Progenitor cell of endocrine pancreas (in vitro differentiated cells): ENCODE data around the gene GGT6. TPM values are rescaled to one million over a fixed set of nuclear protein-coding genes. Genes with fewer than 3 reads are reported as not detected.
A peak's percentile ranks its signal among the peaks of the same experiment; 100 is the strongest.

Experiments used
- DNase-seq: peaks from one replicate; pipeline ENCODE4 v3.0.0; 2021; ENCODE audit warnings: low spot score; ENCODE audit not compliant: unreplicated experiment
- H3K27ac Mint-ChIP-seq: 2 replicates; pipeline ENCODE4 v1.8.0; 2021; ENCODE audit warnings: mild to moderate bottlenecking, moderate library complexity, mixed read lengths
- H3K27me3 Mint-ChIP-seq: 2 replicates; pipeline ENCODE4 v1.8.0; 2021; ENCODE audit warnings: mixed read lengths
- H3K36me3 Mint-ChIP-seq: 2 replicates; pipeline ENCODE4 v1.8.0; 2022; ENCODE audit warnings: mixed read lengths; ENCODE audit not compliant: insufficient read depth
- H3K4me1 Mint-ChIP-seq: 2 replicates; pipeline ENCODE4 v1.8.0; 2021; ENCODE audit warnings: low read depth, mixed read lengths
- H3K4me3 Mint-ChIP-seq: 2 replicates; pipeline ENCODE4 v1.8.0; 2021; ENCODE audit warnings: low read depth, mild to moderate bottlenecking, moderate library complexity, mixed read lengths
- H3K9me3 Mint-ChIP-seq: 2 replicates; pipeline ENCODE4 v1.8.0; 2021; ENCODE audit warnings: low read depth, mixed read lengths
- total RNA-seq: library from RNA; stranded (reverse); gene quantifications from 2 replicates; pipeline ENCODE4 v1.2.1, GENCODE V29; 2021
- TF ChIP-seq, protein P1 (sequence below): fragments of 200-600 bp; sonication (generic); IDR thresholded peaks from one replicate; pipeline ENCODE4 v1.5.0; 2021; ENCODE audit warnings: antibody characterized with exemption, mild to moderate bottlenecking; ENCODE audit not compliant: unreplicated experiment

Gene GGT6
- total RNA-seq, 1 donor from 2014 or later: not detected

DNA sequence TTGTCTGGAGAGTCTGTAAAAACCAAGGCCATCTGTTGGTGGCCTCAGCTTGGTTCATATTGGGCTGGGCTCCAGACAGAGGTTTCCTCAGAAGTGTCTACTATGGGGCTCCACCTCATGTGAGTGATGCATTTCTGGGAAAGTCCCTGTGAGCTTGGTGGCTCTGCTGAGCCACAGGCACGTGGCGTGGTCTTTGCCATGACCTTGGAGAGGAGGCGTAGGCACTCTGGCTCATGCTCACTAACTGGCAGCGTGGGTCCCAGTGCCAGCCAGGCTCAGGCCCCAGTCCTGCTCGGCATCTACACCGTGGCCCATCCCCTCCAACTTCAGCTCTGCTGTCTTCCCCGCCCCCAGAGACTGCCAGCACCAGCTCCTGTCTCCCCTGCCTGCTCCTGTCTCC, 13.3 kb upstream of the GGT6 start:
- DNase-seq: no peak
- H3K36me3 Mint-ChIP-seq: no peaks in the 10 kb centered on the region
- H3K27me3 Mint-ChIP-seq: no peaks in the 10 kb centered on the region
- peaks cover 15% of the 10 kb centered on the region for H3K4me1 Mint-ChIP-seq
- H3K4me3 Mint-ChIP-seq: no peak overlapping the region
- TF ChIP-seq, protein P1, sequence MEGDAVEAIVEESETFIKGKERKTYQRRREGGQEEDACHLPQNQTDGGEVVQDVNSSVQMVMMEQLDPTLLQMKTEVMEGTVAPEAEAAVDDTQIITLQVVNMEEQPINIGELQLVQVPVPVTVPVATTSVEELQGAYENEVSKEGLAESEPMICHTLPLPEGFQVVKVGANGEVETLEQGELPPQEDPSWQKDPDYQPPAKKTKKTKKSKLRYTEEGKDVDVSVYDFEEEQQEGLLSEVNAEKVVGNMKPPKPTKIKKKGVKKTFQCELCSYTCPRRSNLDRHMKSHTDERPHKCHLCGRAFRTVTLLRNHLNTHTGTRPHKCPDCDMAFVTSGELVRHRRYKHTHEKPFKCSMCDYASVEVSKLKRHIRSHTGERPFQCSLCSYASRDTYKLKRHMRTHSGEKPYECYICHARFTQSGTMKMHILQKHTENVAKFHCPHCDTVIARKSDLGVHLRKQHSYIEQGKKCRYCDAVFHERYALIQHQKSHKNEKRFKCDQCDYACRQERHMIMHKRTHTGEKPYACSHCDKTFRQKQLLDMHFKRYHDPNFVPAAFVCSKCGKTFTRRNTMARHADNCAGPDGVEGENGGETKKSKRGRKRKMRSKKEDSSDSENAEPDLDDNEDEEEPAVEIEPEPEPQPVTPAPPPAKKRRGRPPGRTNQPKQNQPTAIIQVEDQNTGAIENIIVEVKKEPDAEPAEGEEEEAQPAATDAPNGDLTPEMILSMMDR: no peak
- H3K27ac Mint-ChIP-seq: no peak overlapping the region
- H3K9me3 Mint-ChIP-seq: no peaks in the 10 kb centered on the region

DNA sequence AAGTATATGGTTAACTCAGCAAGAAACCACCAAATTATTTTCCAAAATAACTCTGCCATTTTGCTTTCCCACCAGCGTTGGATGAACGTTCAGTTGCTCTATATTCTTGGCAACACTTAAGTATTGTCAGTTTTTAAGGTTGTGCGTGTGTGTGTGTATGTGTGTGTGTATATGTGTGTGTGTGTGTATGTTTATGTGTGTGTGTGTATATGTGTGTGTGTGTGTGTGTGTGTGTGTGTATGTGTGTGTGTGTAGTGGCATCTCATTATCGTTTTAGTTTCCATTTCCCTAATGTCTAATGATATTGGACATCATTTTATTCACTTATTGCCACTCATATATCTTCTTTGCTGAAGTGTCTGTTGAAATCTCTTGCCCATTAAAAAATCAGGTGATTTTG, 12.7 kb upstream of the GGT6 start:
- H3K4me3 Mint-ChIP-seq: no peak overlapping the region
- H3K36me3 Mint-ChIP-seq: no peaks in the 10 kb centered on the region
- TF ChIP-seq, protein P1: no peak
- no peak overlapping the region for H3K27ac Mint-ChIP-seq
- DNase-seq: no peak
- no peaks in the 10 kb centered on the region for H3K9me3 Mint-ChIP-seq
- H3K4me1 Mint-ChIP-seq: peaks cover 17% of the 10 kb centered on the region
- H3K27me3 Mint-ChIP-seq: no peaks in the 10 kb centered on the region

DNA sequence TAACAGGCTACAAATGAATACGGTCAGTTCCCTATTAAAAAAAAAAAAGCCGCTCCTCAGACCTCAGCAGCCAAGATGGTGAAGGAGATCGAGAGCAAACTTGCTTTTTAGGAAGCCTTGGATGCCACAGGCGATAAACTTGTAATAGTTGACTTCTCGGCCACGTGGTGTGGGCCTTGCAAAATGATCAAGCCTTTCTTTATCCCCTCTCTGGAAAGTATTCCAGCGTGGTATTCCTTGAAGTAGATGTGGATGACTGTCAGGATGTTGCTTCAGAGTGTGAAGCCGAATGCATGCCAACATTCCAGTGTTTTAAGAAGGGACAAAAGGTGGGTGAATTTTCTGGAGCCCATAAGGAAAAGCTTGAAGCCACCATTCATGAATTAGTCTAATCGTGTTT, 11.8 kb upstream of the GGT6 start:
- H3K27ac Mint-ChIP-seq: no peak overlapping the region
- H3K36me3 Mint-ChIP-seq: no peaks in the 10 kb centered on the region
- TF ChIP-seq, protein P1: no peak
- peaks cover 15% of the 10 kb centered on the region for H3K4me1 Mint-ChIP-seq
- H3K4me3 Mint-ChIP-seq: no peak overlapping the region
- DNase-seq: no peak
- no peaks in the 10 kb centered on the region for H3K9me3 Mint-ChIP-seq
- no peaks in the 10 kb centered on the region for H3K27me3 Mint-ChIP-seq

DNA sequence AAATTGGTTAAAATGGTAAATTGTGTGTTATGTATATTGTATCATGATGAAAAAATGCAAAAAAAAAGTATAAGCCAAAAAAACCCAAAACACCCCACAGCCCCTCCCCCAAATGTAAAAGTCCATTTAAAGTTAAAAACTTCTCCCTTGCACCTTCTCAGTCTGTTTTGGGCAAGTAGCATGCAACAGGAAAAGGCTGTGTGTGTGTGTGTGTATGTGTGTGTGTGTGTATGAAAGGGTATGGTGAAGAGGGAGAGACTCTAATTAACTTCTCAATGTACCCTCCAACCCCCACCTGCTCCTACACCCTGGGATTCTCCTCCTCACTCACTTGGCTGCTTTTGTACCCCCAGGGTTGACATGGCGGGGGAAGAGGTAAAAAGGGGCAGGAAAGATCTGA, 9.2 kb upstream of the GGT6 start:
- Mint-ChIP-seq H3K4me3 (no peak overlapping the region), H3K36me3 (no peaks in the 10 kb centered on the region), H3K4me1 (peaks cover 9% of the 10 kb centered on the region), H3K9me3 (no peaks in the 10 kb centered on the region), H3K27me3 (peaks cover 3% of the 10 kb centered on the region), H3K27ac (no peak overlapping the region)
- TF ChIP-seq, protein P1: no peak
- no peak for DNase-seq

DNA sequence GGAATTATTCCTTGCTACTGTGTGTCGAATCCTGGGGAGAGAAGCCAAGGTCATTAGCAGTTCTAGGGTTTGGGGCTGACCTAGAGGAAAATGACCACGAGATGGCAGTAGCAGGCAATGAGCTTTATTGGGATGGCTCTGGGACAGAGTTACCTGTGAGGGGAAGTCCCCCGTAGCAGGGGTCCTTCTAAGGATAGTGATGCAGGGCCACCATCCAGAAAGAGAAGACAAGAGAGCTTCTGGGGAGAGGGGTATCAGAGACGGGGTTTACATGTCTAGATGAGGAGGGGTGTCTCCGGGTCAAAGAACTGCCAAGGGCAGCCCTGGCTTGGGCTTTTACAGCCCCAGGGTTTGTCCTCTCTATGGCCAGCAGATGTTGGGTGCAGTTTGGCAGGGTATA, 6.4 kb upstream of the GGT6 start:
- H3K36me3 Mint-ChIP-seq: no peaks in the 10 kb centered on the region
- H3K9me3 Mint-ChIP-seq: no peaks in the 10 kb centered on the region
- DNase-seq: peak; percentile 67
- H3K4me3 Mint-ChIP-seq: no peak overlapping the region
- peaks cover 9% of the 10 kb centered on the region for H3K4me1 Mint-ChIP-seq
- H3K27me3 Mint-ChIP-seq: peaks cover 12% of the 10 kb centered on the region
- H3K27ac Mint-ChIP-seq: no peak overlapping the region
- TF ChIP-seq, protein P1: peak; percentile 75
